Measurements from ENCODE around the gene FCHSD1.

- TF ChIP-seq SIN3A (IDR thresholded peaks at IDR 0.05; ENCODE audit: borderline replicate concordance, low read depth, low read length) (peak; percentile 99), CTCF (IDR thresholded peaks at IDR 0.05) (peak; percentile 95), RFX5 (IDR thresholded peaks at IDR 0.05; ENCODE audit: low read length) (no peak; the same call in 1 of the 2 replicates), POLR2AphosphoS5 (IDR thresholded peaks at IDR 0.05; ENCODE audit: low read depth, low read length) (peak; percentile 18; the same call in 1 of the 2 replicates)
These were observed 32.2 kb downstream of the FCHSD1 start, which contains the start of gene DIAPH1 for GRCh38 chr5:141618804-141619554.
